GM12878 (cell line): ENCODE results near the gene STX10. TPM values are rescaled to one million over a fixed set of nuclear protein-coding genes. Genes with fewer than 3 reads are reported as not detected.

ENCODE experiments used
- ATAC-seq: fragments of 200-7000 bp; cut with Tn5 transposase; 3 replicates; pipeline ENCODE4 v1.9.1; 2020; ENCODE audit warnings: mild to moderate bottlenecking, moderate library complexity
- BruUV-seq: library from RNA; stranded (reverse); fragments of 400-500 nt; replicated peaks from 2 replicates; lab custom pipeline; 2021; lab: Mats Ljungman, UMichigan
- CTCF ChIA-PET: fragments of 300-600 bp; sonication (Branson Sonifier 250); formaldehyde crosslinking; extraction: SDS; loops from one replicate; lab custom pipeline; 2021; ENCODE audit warnings: inconsistent platforms; lab: Yijun Ruan, JAX
- POLR2A ChIA-PET: fragments of 350-600 bp; formaldehyde crosslinking; extraction: SDS; loops from one replicate; lab custom pipeline; 2021; ENCODE audit warnings: inconsistent platforms; lab: Charles Lee
- RAD21 ChIA-PET: fragments of 300-600 bp; sonication (Branson Sonifier 250); formaldehyde crosslinking; loops from one replicate; lab custom pipeline; 2023; ENCODE audit warnings: antibody characterized with exemption; ENCODE audit not compliant: unreplicated experiment; lab: Charles Lee
- SMC1A ChIA-PET: fragments of 300-600 bp; sonication (Branson Sonifier 250); formaldehyde crosslinking; loops from one replicate; lab custom pipeline; 2023; ENCODE audit not compliant: unreplicated experiment, uncharacterized antibody; lab: Charles Lee
- DNase-seq: peaks from one replicate; pipeline ENCODE4 v3.0.0-alpha.2; 2011; ENCODE audit warnings: low read depth, low spot score
- FAIRE-seq: peaks from 3 replicates; lab custom pipeline; 2011; peaks lifted over from hg19 to GRCh38; lab: Jason Lieb, UNC
- H2AFZ ChIP-seq: 2 replicates; pipeline ENCODE4 v1.6.0; 2011; ENCODE audit warnings: low read depth, low read length, control low read depth; ENCODE audit not compliant: control insufficient read depth
- H3K27ac ChIP-seq: 2 replicates; pipeline ENCODE4 v1.5.1; 2011; ENCODE audit warnings: control low read depth; ENCODE audit not compliant: control insufficient read depth, insufficient read depth
- H3K27me3 ChIP-seq, 2 experiments: replicated peaks in 1 of 2; 2 replicates each; pipeline versions ENCODE4 v1.6.0 to v1.6.1; 2011; ENCODE audit warnings: low read length in 1 of 2; ENCODE audit not compliant: control insufficient read depth in 2 of 2, insufficient read depth in 2 of 2
- H3K36me3 ChIP-seq, 2 experiments: 2 replicates each; pipeline ENCODE4 v1.5.1; 2011; ENCODE audit warnings: low read length in 1 of 2; ENCODE audit not compliant: control insufficient read depth in 2 of 2, insufficient read depth in 2 of 2
- H3K4me1 ChIP-seq: 2 replicates; pipeline ENCODE4 v1.6.1; 2011; ENCODE audit warnings: mild to moderate bottlenecking, low read length, moderate library complexity, mixed read lengths; ENCODE audit not compliant: control insufficient read depth, insufficient read depth
- H3K4me2 ChIP-seq: 2 replicates; pipeline ENCODE4 v1.6.0; 2011; ENCODE audit warnings: control low read depth; ENCODE audit not compliant: control insufficient read depth, insufficient read depth
- H3K4me3 ChIP-seq: fragments of 200-600 bp; sonication (generic); 2 replicates; pipeline ENCODE4 v1.5.1; 2016
- H3K79me2 ChIP-seq: 2 replicates; pipeline ENCODE4 v1.6.0; 2011; ENCODE audit warnings: low read length; ENCODE audit not compliant: control insufficient read depth, insufficient read depth
- H3K9ac ChIP-seq: 2 replicates; pipeline ENCODE4 v1.8.0; 2011; ENCODE audit warnings: low read length, control low read depth, mixed read lengths; ENCODE audit not compliant: control insufficient read depth, insufficient read depth
- H3K9me3 ChIP-seq: replicated peaks from 3 replicates; pipeline ENCODE4 v1.5.1; 2011; ENCODE audit warnings: mild to moderate bottlenecking, low read length; ENCODE audit not compliant: control insufficient read depth, insufficient read depth
- H4K20me1 ChIP-seq: 2 replicates; pipeline ENCODE4 v1.6.0; 2011; ENCODE audit not compliant: control insufficient read depth, insufficient read depth
- GATAD2B ChIP-seq: fragments of 450-650 bp; conservative IDR thresholded peaks from 2 replicates; pipeline ENCODE4 v1.6.1; 2017; ENCODE audit warnings: low read depth, mild to moderate bottlenecking, moderate library complexity
- HCFC1 ChIP-seq: fragments of 150-350 bp; IDR thresholded peaks from 2 replicates; pipeline ENCODE4 v1.6.1; 2014; ENCODE audit warnings: low read length
- PAX8 ChIP-seq: fragments of 450-650 bp; IDR thresholded peaks from 2 replicates; pipeline ENCODE4 v1.6.1; 2017; ENCODE audit warnings: mild to moderate bottlenecking, moderate library complexity
- POLR2AphosphoS2 ChIP-seq: IDR thresholded peaks from 2 replicates; pipeline ENCODE4 v1.6.1; 2011; ENCODE audit warnings: low read depth, mild to moderate bottlenecking, low read length, improper control_type of control experiment, moderate library complexity
- TCF3 ChIP-seq: IDR thresholded peaks from 2 replicates; pipeline ENCODE4 v1.6.1; 2012; ENCODE audit warnings: low read depth, mild to moderate bottlenecking, low read length, borderline replicate concordance; ENCODE audit not compliant: insufficient read depth
- WGBS: methylation state at CpG from one replicate; pipeline ENCODE4 v1.1.6; 2016; ENCODE audit warnings: low lambda C conversion rate; ENCODE audit not compliant: insufficient replicate concordance, insufficient coverage; ENCODE audit errors: missing lambda C conversion rate; 5-methylcytosine and 5-hydroxymethylcytosine counted together
- in situ Hi-C: fragments of 300-500 bp; cut with MboI; formaldehyde crosslinking; loops from 9 replicates; pipeline ENCODE4 v1.14.3; 2018; ENCODE audit warnings: mixed read lengths
- intact Hi-C: fragments of 100-400 bp; cut with micrococcal nuclease; formaldehyde crosslinking; loops from one replicate; pipeline ENCODE4 v1.14.2; 2022; ENCODE audit not compliant: unreplicated experiment
- polyA plus RNA-seq, 11 experiments: library from polyadenylated mRNA; depleted of rRNA in 4 of 11; unstranded in 6 of 11; stranded (reverse) in 5 of 11; fragments of >200 nt; fragmentation: Nextera tagmentation in 4 of 11; fragmentation: Illumina TruSeq in 1 of 11; extraction: Ambion mirVana in 4 of 11; extraction: Trizol in 1 of 11; gene quantifications; 1 replicate in 1 of 11; 2 replicates in 10 of 11; pipeline versions ENCODE4 v1.2.1 to v1.2.3, GENCODE V29; 2011 to 2016; ENCODE audit warnings: inconsistent platforms in 2 of 11, missing spikeins in 2 of 11, low read depth in 1 of 11
- total RNA-seq, 4 experiments: library from RNA; depleted of rRNA in 3 of 4; stranded (reverse); fragments of >200 nt in 3 of 4; fragmentation: Illumina TruSeq in 1 of 4; extraction: Trizol in 1 of 4; gene quantifications; 2 replicates each; pipeline versions ENCODE4 v1.2.1 to v1.2.3, GENCODE V29; 2013 to 2021
- TF ChIP-seq, protein P1 (sequence below): fragments of 450-650 bp; IDR thresholded peaks from 2 replicates; pipeline ENCODE4 v1.6.1; 2017; ENCODE audit warnings: borderline replicate concordance
- TF ChIP-seq, protein P2 (sequence below): fragments of 450-650 bp; IDR thresholded peaks from 2 replicates; pipeline ENCODE4 v1.6.1; 2018; ENCODE audit warnings: borderline replicate concordance, mild to moderate bottlenecking; ENCODE audit not compliant: partially characterized antibody

STX10 gene
- total and polyA plus RNA-seq, 10 of the 15 experiments (the other 5 are each of a cell fraction or from before 2014, with no cell fraction given): 0.56 to 76.1 (median 47.6) TPM

DNA sequence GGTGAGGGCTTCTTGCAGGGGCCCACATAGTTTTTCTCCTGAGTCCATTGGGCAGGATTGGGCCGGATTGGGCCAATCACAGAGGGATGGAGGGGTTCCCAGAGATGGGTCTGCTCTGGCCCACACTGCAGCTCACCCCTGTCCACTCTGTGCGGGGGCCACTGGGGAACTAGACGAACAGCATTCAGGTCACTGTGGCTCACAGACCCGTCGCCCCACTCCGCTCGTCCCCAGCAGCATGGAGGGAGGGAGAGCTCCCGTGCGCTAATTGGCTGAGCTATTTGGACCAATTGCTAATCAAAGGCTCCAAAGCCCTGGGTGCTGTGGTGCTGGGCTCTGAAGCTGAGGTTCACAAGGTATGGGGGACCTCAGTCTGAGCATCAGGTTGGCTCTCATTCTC lies 20.8 kb downstream of the STX10 start (continued):
- no peak for TF ChIP-seq TCF3
- TF ChIP-seq GATAD2B: no peak

DNA sequence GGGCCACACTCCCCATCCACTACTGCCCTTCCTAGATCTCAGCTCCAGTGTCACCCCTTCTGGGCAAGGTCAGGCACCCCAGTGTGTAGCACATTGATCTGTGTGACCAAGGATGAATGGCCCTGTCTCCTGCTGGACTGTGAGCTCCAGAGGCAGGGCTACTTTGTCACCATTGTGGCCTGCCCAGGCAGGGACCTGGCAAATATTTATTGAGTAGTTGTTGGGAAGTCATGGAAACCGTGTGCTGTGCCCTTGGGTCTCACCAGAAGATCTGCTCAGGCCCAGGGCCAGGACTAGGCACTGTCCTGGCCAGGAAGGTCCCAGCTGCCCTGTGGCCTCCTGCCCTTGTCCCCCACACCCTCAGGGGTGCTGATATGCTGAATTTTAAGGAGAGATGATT lies 21.6 kb downstream of the STX10 start:
- POLR2A ChIA-PET: no interaction called here
- DNase-seq (no peak), FAIRE-seq (no peak), ATAC-seq (no peak)
- SMC1A ChIA-PET: no interaction called here
- no peak for TF ChIP-seq PAX8
- no peak for TF ChIP-seq HCFC1
- TF ChIP-seq, protein P1, sequence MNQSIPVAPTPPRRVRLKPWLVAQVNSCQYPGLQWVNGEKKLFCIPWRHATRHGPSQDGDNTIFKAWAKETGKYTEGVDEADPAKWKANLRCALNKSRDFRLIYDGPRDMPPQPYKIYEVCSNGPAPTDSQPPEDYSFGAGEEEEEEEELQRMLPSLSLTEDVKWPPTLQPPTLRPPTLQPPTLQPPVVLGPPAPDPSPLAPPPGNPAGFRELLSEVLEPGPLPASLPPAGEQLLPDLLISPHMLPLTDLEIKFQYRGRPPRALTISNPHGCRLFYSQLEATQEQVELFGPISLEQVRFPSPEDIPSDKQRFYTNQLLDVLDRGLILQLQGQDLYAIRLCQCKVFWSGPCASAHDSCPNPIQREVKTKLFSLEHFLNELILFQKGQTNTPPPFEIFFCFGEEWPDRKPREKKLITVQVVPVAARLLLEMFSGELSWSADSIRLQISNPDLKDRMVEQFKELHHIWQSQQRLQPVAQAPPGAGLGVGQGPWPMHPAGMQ: no peak
- TF ChIP-seq POLR2AphosphoS2: no peak
- TF ChIP-seq, protein P2, sequence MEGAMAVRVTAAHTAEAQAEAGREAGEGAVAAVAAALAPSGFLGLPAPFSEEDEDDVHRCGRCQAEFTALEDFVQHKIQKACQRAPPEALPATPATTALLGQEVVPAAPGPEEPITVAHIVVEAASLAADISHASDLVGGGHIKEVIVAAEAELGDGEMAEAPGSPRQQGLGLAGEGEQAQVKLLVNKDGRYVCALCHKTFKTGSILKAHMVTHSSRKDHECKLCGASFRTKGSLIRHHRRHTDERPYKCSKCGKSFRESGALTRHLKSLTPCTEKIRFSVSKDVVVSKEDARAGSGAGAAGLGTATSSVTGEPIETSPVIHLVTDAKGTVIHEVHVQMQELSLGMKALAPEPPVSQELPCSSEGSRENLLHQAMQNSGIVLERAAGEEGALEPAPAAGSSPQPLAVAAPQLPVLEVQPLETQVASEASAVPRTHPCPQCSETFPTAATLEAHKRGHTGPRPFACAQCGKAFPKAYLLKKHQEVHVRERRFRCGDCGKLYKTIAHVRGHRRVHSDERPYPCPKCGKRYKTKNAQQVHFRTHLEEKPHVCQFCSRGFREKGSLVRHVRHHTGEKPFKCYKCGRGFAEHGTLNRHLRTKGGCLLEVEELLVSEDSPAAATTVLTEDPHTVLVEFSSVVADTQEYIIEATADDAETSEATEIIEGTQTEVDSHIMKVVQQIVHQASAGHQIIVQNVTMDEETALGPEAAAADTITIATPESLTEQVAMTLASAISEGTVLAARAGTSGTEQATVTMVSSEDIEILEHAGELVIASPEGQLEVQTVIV: no peak
- H3K27ac ChIP-seq: no peak overlapping the region
- H4K20me1 ChIP-seq: peaks cover 7% of the 10 kb centered on the region
- no peak overlapping the region for H3K4me3 ChIP-seq
- CTCF ChIA-PET: interaction anchor here (1.5 kb wide), 1 partner anchor 68 kb away, joined by 3 read pairs; no protein-coding TSS in a partner anchor
- in situ Hi-C loops: no loop called here
- H3K27me3 ChIP-seq: no peaks in the 10 kb centered on the region
- H3K9ac ChIP-seq: no peak overlapping the region
- BruUV-seq: no TSS peak
- RAD21 ChIA-PET: interaction anchor here (0.8 kb wide), 1 partner anchor 85 kb away, joined by 5 read pairs; no protein-coding TSS in a partner anchor
- no peak overlapping the region for H2AFZ ChIP-seq
- no peaks in the 10 kb centered on the region for H3K4me1 ChIP-seq
- H3K9me3 ChIP-seq: no peaks in the 10 kb centered on the region
- peaks cover 0 to 3% of the 10 kb centered on the region in 2 experiments for H3K36me3 ChIP-seq
- intact Hi-C loops: no loop called here
- 25% methylated on average over 1 of the region's 1 CpG for WGBS
- H3K79me2 ChIP-seq: peaks cover 19% of the 10 kb centered on the region
- H3K4me2 ChIP-seq: no peak overlapping the region
